OCI-M2 (cell line): Measurements from ENCODE around the gene PACRG.

Experiments
- DNase-seq: peaks from one replicate; lab custom pipeline; 2025; ENCODE audit not compliant: unreplicated experiment; lab: John Stamatoyannopoulos, UW

Gene PACRG

GRCh38 chr6:162862462-162862861, 134.7 kb downstream of the PACRG start:
- no peak for DNase-seq

- no peak for DNase-seq
Measured at GRCh38 chr6:162862941-162863340, 135.2 kb downstream of the PACRG start.

- DNase-seq, result no peak
Measured at GRCh38 chr6:162863821-162864220, 136.0 kb downstream of the PACRG start.

GRCh38 chr6:162864911-162865310, 137.1 kb downstream of the PACRG start:
- no peak for DNase-seq

GRCh38 chr6:162866656-162867055, 138.9 kb downstream of the PACRG start:
- no peak for DNase-seq

GRCh38 chr6:162868397-162868796, 140.6 kb downstream of the PACRG start:
- DNase-seq, result no peak

- no peak for DNase-seq
Measured at GRCh38 chr6:162871966-162872365, 144.2 kb downstream of the PACRG start.

GRCh38 chr6:162873537-162873936, 145.8 kb downstream of the PACRG start:
- DNase-seq, result no peak

GRCh38 chr6:162875070-162875469, 147.3 kb downstream of the PACRG start:
- no peak for DNase-seq

- no peak for DNase-seq
Measured at GRCh38 chr6:162882801-162883481, 155.2 kb downstream of the PACRG start.

- no peak for DNase-seq
Measured at GRCh38 chr6:162887981-162888689, 160.4 kb downstream of the PACRG start.

- no peak for DNase-seq
Measured at GRCh38 chr6:162889303-162889702, 161.5 kb downstream of the PACRG start.

GRCh38 chr6:162898011-162898410, 170.2 kb downstream of the PACRG start:
- DNase-seq, result no peak

GRCh38 chr6:162899148-162899547, 171.4 kb downstream of the PACRG start:
- DNase-seq, result no peak

GRCh38 chr6:162900503-162900902, 172.7 kb downstream of the PACRG start:
- no peak for DNase-seq

- no peak for DNase-seq
Measured at GRCh38 chr6:162904069-162904663, 176.4 kb downstream of the PACRG start.

GRCh38 chr6:162906479-162906878, 178.7 kb downstream of the PACRG start:
- DNase-seq, result no peak

- no peak for DNase-seq
Measured at GRCh38 chr6:162907876-162908481, 180.2 kb downstream of the PACRG start.

- no peak for DNase-seq
Measured at GRCh38 chr6:162913206-162913605, 185.4 kb downstream of the PACRG start.

- no peak for DNase-seq
Measured at GRCh38 chr6:162917506-162917905, 189.7 kb downstream of the PACRG start.

GRCh38 chr6:162921062-162921461, 193.3 kb downstream of the PACRG start:
- DNase-seq, result no peak

GRCh38 chr6:162921510-162922040, 193.8 kb downstream of the PACRG start:
- DNase-seq, result no peak
